ENCODE results near the gene DNAJB5.
A peak's percentile ranks its signal among the peaks of the same experiment; 100 is the strongest.
"Not testable (repeated sequence)": the region's sequence is repeated elsewhere in the genome, so short reads cannot be mapped to it uniquely, and the experiment has no call there.

The DNAJB5 gene

DNA sequence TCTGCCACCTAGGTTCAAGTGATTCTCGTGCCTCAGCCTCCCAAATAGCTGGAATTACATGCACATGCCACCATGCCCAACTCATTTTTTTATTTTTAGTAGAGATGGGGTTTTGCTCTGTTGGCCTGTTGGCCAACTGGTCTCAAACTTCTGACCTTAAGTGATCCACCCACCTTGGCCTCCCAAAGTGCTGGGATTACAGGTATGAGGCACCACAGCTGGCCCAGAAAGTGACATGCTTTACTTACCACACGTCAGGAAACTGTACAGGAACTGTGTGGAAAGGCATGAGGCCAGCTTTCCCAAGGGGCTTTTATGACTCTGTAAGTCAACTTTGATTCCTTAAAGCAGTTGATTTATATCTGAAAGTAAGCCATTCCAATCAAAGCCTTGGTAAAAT is 25.0 kb downstream of the DNAJB5 start:
- no peaks in the 10 kb centered on the region for H3K36me3 ChIP-seq
- peaks cover 13% of the 10 kb centered on the region for H3K9me3 ChIP-seq (ENCODE audit: severe bottlenecking)
- TF ChIP-seq, protein P1, sequence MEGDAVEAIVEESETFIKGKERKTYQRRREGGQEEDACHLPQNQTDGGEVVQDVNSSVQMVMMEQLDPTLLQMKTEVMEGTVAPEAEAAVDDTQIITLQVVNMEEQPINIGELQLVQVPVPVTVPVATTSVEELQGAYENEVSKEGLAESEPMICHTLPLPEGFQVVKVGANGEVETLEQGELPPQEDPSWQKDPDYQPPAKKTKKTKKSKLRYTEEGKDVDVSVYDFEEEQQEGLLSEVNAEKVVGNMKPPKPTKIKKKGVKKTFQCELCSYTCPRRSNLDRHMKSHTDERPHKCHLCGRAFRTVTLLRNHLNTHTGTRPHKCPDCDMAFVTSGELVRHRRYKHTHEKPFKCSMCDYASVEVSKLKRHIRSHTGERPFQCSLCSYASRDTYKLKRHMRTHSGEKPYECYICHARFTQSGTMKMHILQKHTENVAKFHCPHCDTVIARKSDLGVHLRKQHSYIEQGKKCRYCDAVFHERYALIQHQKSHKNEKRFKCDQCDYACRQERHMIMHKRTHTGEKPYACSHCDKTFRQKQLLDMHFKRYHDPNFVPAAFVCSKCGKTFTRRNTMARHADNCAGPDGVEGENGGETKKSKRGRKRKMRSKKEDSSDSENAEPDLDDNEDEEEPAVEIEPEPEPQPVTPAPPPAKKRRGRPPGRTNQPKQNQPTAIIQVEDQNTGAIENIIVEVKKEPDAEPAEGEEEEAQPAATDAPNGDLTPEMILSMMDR (IDR thresholded peaks at IDR 0.05; ENCODE audit: low read depth, low read length): no peak
- H3K27ac ChIP-seq: no peak overlapping the region
- no peaks in the 10 kb centered on the region for H3K27me3 ChIP-seq (ENCODE audit: insufficient read depth, low read depth, severe bottlenecking)
- DNase-seq: no peak
- H3K4me3 ChIP-seq (ENCODE audit: low read depth, low read length): no peak overlapping the region

DNA sequence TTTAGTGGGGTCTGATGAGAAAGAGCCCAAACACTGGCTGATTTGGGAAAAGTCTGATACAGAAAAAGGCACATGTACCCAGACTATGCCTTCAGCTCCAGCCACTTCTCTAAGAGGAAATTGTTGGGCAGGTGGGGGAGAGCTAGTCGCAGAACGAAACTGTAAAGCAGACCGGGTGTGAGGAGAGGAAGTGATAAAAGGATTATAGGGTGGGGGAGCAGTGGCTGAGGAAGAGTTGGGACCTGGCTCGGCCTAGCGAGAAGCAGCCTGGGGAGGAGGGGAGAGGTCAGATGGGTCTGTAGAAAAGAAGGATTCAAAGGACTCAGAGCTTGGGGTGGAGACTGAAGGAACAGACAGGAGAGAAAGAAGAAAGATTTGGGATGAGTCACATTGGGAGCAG is 33.9 kb downstream of the DNAJB5 start:
- peak overlapping the region; percentile 49 for H3K27ac ChIP-seq
- not testable (repeated sequence) for H3K27me3 ChIP-seq (ENCODE audit: insufficient read depth, low read depth, severe bottlenecking); H3K9me3 ChIP-seq (ENCODE audit: severe bottlenecking); H3K36me3 ChIP-seq; H3K4me3 ChIP-seq (ENCODE audit: low read depth, low read length)
- DNase-seq: peak; percentile 81

GRCh38 chr9:35026671-35027070 is 37.1 kb downstream of the DNAJB5 start:
- TF ChIP-seq, protein P1 (IDR thresholded peaks at IDR 0.05; ENCODE audit: low read depth, low read length): no peak
- H3K27me3 ChIP-seq (ENCODE audit: insufficient read depth, low read depth, severe bottlenecking): no peaks in the 10 kb centered on the region
- no peak overlapping the region for H3K27ac ChIP-seq
- no peaks in the 10 kb centered on the region; the same call in 1 of the 2 replicates for H3K36me3 ChIP-seq
- H3K9me3 ChIP-seq (ENCODE audit: severe bottlenecking): no peaks in the 10 kb centered on the region
- H3K4me3 ChIP-seq (ENCODE audit: low read depth, low read length): no peak overlapping the region
- no peak for DNase-seq

GRCh38 chr9:35027374-35027773 is 37.8 kb downstream of the DNAJB5 start:
- TF ChIP-seq, protein P1 (IDR thresholded peaks at IDR 0.05; ENCODE audit: low read depth, low read length): no peak
- H3K4me3 ChIP-seq (ENCODE audit: low read depth, low read length): no peak overlapping the region
- H3K9me3 ChIP-seq (ENCODE audit: severe bottlenecking): no peaks in the 10 kb centered on the region
- H3K27ac ChIP-seq: no peak overlapping the region
- DNase-seq: no peak
- no peaks in the 10 kb centered on the region for H3K27me3 ChIP-seq (ENCODE audit: insufficient read depth, low read depth, severe bottlenecking)
- no peaks in the 10 kb centered on the region; the same call in 1 of the 2 replicates for H3K36me3 ChIP-seq

DNA sequence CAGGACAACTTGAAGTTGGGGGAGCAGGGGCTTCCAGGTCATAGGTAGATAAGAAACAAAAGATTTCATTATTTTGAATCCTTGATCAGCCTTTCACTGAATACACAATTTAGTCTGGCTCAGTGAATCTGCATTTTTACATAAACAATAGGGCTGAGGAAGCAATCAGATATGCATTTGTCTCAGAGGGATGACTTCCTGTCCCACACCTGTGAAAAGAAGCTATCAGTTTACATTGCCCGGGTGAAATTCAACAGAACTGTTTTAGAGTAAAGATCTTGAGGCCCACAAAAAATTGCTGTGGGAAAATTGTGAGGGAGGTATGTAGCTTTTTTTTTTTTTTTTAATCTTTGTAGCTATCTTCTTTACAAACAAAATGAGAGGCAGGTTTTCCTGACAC is 38.3 kb downstream of the DNAJB5 start:
- no peak overlapping the region for H3K4me3 ChIP-seq (ENCODE audit: low read depth, low read length)
- H3K36me3 ChIP-seq: no peaks in the 10 kb centered on the region; the same call in 1 of the 2 replicates
- TF ChIP-seq, protein P1 (IDR thresholded peaks at IDR 0.05; ENCODE audit: low read depth, low read length): no peak
- DNase-seq: no peak
- H3K27me3 ChIP-seq (ENCODE audit: insufficient read depth, low read depth, severe bottlenecking): no peaks in the 10 kb centered on the region
- no peaks in the 10 kb centered on the region for H3K9me3 ChIP-seq (ENCODE audit: severe bottlenecking)
- no peak overlapping the region for H3K27ac ChIP-seq

DNA sequence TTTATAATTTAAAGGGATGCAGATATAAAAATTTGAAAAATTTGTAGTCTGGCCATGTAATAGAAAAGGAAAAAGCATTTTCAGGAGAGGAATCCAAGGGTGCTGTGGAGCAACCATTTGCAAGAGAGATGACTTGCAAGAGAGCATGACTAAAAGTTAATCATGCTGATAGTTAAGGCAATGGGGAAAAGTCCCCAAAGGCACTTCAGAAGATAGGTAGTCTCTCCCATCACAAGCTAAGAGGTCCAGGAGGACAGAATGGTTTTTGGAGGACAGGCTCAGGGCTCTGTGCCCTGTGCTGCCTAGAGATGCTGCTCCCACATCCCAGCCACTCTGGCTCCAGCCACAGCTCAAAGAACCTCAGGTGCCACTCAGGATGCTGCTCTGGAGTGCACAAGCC is 38.8 kb downstream of the DNAJB5 start:
- H3K9me3 ChIP-seq (ENCODE audit: severe bottlenecking): no peaks in the 10 kb centered on the region
- no peak overlapping the region for H3K27ac ChIP-seq
- no peak overlapping the region for H3K4me3 ChIP-seq (ENCODE audit: low read depth, low read length)
- no peak for DNase-seq
- H3K36me3 ChIP-seq: no peaks in the 10 kb centered on the region; the same call in 1 of the 2 replicates
- TF ChIP-seq, protein P1 (IDR thresholded peaks at IDR 0.05; ENCODE audit: low read depth, low read length): no peak
- H3K27me3 ChIP-seq (ENCODE audit: insufficient read depth, low read depth, severe bottlenecking): no peaks in the 10 kb centered on the region

Measured in WERI-Rb-1 (cell line).